SK-N-SH (cell line): ENCODE data around the gene WIPF2. TPM values are rescaled to one million over a fixed set of nuclear protein-coding genes. Genes with fewer than 3 reads are reported as not detected.
"Not testable (repeated sequence)": the region's sequence is repeated elsewhere in the genome, so short reads cannot be mapped to it uniquely, and the experiment has no call there.

Source experiments
- CTCF ChIA-PET: fragments of 300-600, 350-600 bp; formaldehyde crosslinking; extraction: SDS; loops from one replicate; lab custom pipeline; 2021; lab: Yijun Ruan, JAX
- POLR2A ChIA-PET: fragments of 350-600 bp; sonication (Branson Sonifier 250); formaldehyde crosslinking; extraction: SDS; loops from one replicate; lab custom pipeline; 2020; ENCODE audit warnings: antibody characterized with exemption, inconsistent platforms; lab: Yijun Ruan, JAX
- DNase-seq: peaks from one replicate; pipeline ENCODE4 v3.0.0; 2012
- H2AFZ ChIP-seq: fragments of 200-600 bp; sonication (generic); 2 replicates; pipeline ENCODE4 v1.8.1; 2016; ENCODE audit warnings: antibody characterized with exemption, mild to moderate bottlenecking, low read depth
- H3F3A ChIP-seq: fragments of 200-600 bp; sonication (generic); replicated peaks from 2 replicates; pipeline ENCODE3; 2016; ENCODE audit warnings: antibody characterized with exemption, mild to moderate bottlenecking; ENCODE audit not compliant: insufficient read depth
- H3K27ac ChIP-seq, 2 experiments: fragments of 200-500 bp in 1 of 2; fragments of 200-600 bp in 1 of 2; sonication (Bioruptor generic) in 1 of 2; sonication (generic), shearing (Covaris generic) in 1 of 2; 2 replicates each; pipeline versions ENCODE4 v1.5.1 to v1.6.1; 2014 to 2016; ENCODE audit warnings: low read depth in 2 of 2, inconsistent platforms in 1 of 2, low read length in 1 of 2, mild to moderate bottlenecking in 1 of 2, mixed read lengths in 1 of 2
- H3K27me3 ChIP-seq: fragments of 200-600 bp; sonication (generic), shearing (Covaris generic); 2 replicates; pipeline ENCODE4 v1.6.1; 2016; ENCODE audit warnings: mixed run types; ENCODE audit not compliant: insufficient read depth
- H3K36me3 ChIP-seq, 2 experiments: fragments of 200-500 bp in 1 of 2; fragments of 200-600 bp in 1 of 2; sonication (Bioruptor generic) in 1 of 2; sonication (generic) in 1 of 2; replicated peaks in 1 of 2; 2 replicates each; pipeline versions ENCODE3 to v1.5.1; 2014 to 2016; ENCODE audit warnings: low read length in 1 of 2, mild to moderate bottlenecking in 1 of 2; ENCODE audit not compliant: insufficient read depth in 2 of 2, control insufficient read depth in 1 of 2
- H3K4me1 ChIP-seq, 2 experiments: fragments of 200-500 bp in 1 of 2; fragments of 200-600 bp in 1 of 2; sonication (Bioruptor generic) in 1 of 2; sonication (generic), shearing (Covaris generic) in 1 of 2; 2 replicates each; pipeline versions ENCODE4 v1.5.1 to v1.6.1; 2014 to 2016; ENCODE audit warnings: low read depth in 1 of 2, low read length in 1 of 2, mixed run types in 1 of 2; ENCODE audit not compliant: insufficient read depth in 2 of 2, control insufficient read depth in 1 of 2
- H3K4me2 ChIP-seq: fragments of 200-600 bp; sonication (generic), shearing (Covaris generic); 2 replicates; pipeline ENCODE4 v1.6.1; 2017; ENCODE audit warnings: mixed run types
- H3K4me3 ChIP-seq, 2 experiments: fragments of 200-500 bp in 1 of 2; fragments of 200-600 bp in 1 of 2; sonication (Bioruptor generic) in 1 of 2; sonication (generic), shearing (Covaris generic) in 1 of 2; 2 replicates each; pipeline versions ENCODE4 v1.5.1 to v1.8.1; 2014 to 2016; ENCODE audit warnings: low read depth in 2 of 2, inconsistent platforms in 1 of 2, low read length in 1 of 2, mild to moderate bottlenecking in 1 of 2, mixed read lengths in 1 of 2, moderate library complexity in 1 of 2
- H3K79me2 ChIP-seq: fragments of 200-600 bp; sonication (generic); 2 replicates; pipeline ENCODE4 v1.8.1; 2017; ENCODE audit warnings: mild to moderate bottlenecking; ENCODE audit not compliant: insufficient read depth
- H3K9ac ChIP-seq: fragments of 200-600 bp; sonication (generic); 2 replicates; pipeline ENCODE4 v1.6.1; 2017; ENCODE audit warnings: mixed run types
- H3K9me2 ChIP-seq: fragments of 200-600 bp; sonication (generic); 2 replicates; pipeline ENCODE4 v1.6.1; 2017; ENCODE audit warnings: mixed run types
- H3K9me3 ChIP-seq: fragments of 200-600 bp; sonication (generic); 2 replicates; pipeline ENCODE4 v1.6.1; 2017; ENCODE audit warnings: mixed run types, mild to moderate bottlenecking, moderate library complexity
- H4K20me1 ChIP-seq: fragments of 200-600 bp; sonication (generic); 2 replicates; pipeline ENCODE4 v1.6.1; 2017; ENCODE audit warnings: mild to moderate bottlenecking, mixed run types; ENCODE audit not compliant: insufficient read depth
- CTCF ChIP-seq: fragments of 200-600 bp; sonication (generic); IDR thresholded peaks from 2 replicates; pipeline ENCODE4 v1.6.1; 2017; ENCODE audit warnings: antibody characterized with exemption, mild to moderate bottlenecking, moderate library complexity
- EZH2phosphoT487 ChIP-seq: fragments of 200-600 bp; sonication (generic); IDR thresholded peaks from 2 replicates; pipeline ENCODE4 v1.6.1; 2017; ENCODE audit warnings: low read depth, mixed run types, mild to moderate bottlenecking, antibody characterized with exemption, moderate library complexity, borderline replicate concordance
- FOXJ3 ChIP-seq: sonication (generic); formaldehyde crosslinking; IDR thresholded peaks from 2 replicates; pipeline ENCODE4 v1.5.1; 2020; ENCODE audit warnings: mild to moderate bottlenecking, missing genetic modification reagents
- GATA2 ChIP-seq: sonication (generic); formaldehyde crosslinking; IDR thresholded peaks from 2 replicates; pipeline ENCODE4 v1.5.0; 2020; ENCODE audit warnings: mild to moderate bottlenecking, missing genetic modification reagents
- JUND ChIP-seq: IDR thresholded peaks from 2 replicates; pipeline ENCODE4 v1.4.0; 2012
- MEF2A ChIP-seq: IDR thresholded peaks from 2 replicates; pipeline ENCODE4 v1.4.0; 2012; ENCODE audit warnings: low read depth, borderline replicate concordance
- NFIC ChIP-seq: IDR thresholded peaks from 2 replicates; pipeline ENCODE4 v1.4.0; 2012; ENCODE audit warnings: borderline replicate concordance
- RFX5 ChIP-seq: IDR thresholded peaks from 2 replicates; pipeline ENCODE4 v1.6.1; 2012; ENCODE audit warnings: mild to moderate bottlenecking, improper control_type of control experiment, low read length
- RXRA ChIP-seq: IDR thresholded peaks from 2 replicates; pipeline ENCODE4 v1.4.0; 2012; ENCODE audit warnings: low read depth, mild to moderate bottlenecking, borderline replicate concordance
- SIN3A ChIP-seq: IDR thresholded peaks from 2 replicates; pipeline ENCODE4 v1.6.1; 2012; ENCODE audit warnings: low read depth, mild to moderate bottlenecking, low read length, moderate library complexity, borderline replicate concordance
- SMC3 ChIP-seq: IDR thresholded peaks from 2 replicates; pipeline ENCODE4 v1.6.1; 2012; ENCODE audit warnings: low read depth, low read length, improper control_type of control experiment
- WGBS: methylation state at CpG from one replicate; pipeline ENCODE4 v1.1.6; 2017; ENCODE audit warnings: low lambda C conversion rate; 5-methylcytosine and 5-hydroxymethylcytosine counted together
- polyA plus RNA-seq, 3 experiments: library from polyadenylated mRNA; depleted of rRNA; stranded (reverse); fragments of >200 nt; gene quantifications; 2 replicates each; pipeline ENCODE4 v1.2.3, GENCODE V29; 2012
- TF ChIP-seq, protein P1 (sequence below): fragments of 150-350 bp; IDR thresholded peaks from 2 replicates; pipeline ENCODE4 v1.6.1; 2017; ENCODE audit warnings: antibody characterized with exemption, low read length, low read depth, borderline replicate concordance
- TF ChIP-seq, protein P2 (sequence below): IDR thresholded peaks from 2 replicates; pipeline ENCODE4 v1.4.0; 2012; ENCODE audit warnings: low read depth, borderline replicate concordance

The WIPF2 gene
- polyA plus RNA-seq, 1 of the 3 experiments (the other 2 are of a cell fraction) = 6.8 TPM

- no peak for TF ChIP-seq EZH2phosphoT487
- TF ChIP-seq GATA2 = no peak
Measured at GRCh38 chr17:40219594-40220338, 662 bp downstream of the WIPF2 start (continued).

- no peaks in the 10 kb centered on the region; a peak in 1 of 4 replicates for H3K4me1 ChIP-seq
- H3K9me3 ChIP-seq = no peaks in the 10 kb centered on the region
- ChIA-PET POLR2A (interaction anchor here (0.6 kb wide), 1 partner anchor 16 kb away, joined by 6 read pairs; no protein-coding TSS in a partner anchor), CTCF (no interaction called here)
- no peaks in the 10 kb centered on the region for H3K9me2 ChIP-seq
- H3K9ac ChIP-seq = no peak overlapping the region
- H3K4me3 ChIP-seq = no peak overlapping the region
- peaks cover 23% of the 10 kb centered on the region for H4K20me1 ChIP-seq
- TF ChIP-seq RXRA (no peak), CTCF (no peak), JUND (no peak), RFX5 (no peak), MEF2A (no peak), FOXJ3 (CRISPR knock-in tag) (no peak), SMC3 (no peak), SIN3A (no peak), NFIC (no peak)
- TF ChIP-seq, protein P1, sequence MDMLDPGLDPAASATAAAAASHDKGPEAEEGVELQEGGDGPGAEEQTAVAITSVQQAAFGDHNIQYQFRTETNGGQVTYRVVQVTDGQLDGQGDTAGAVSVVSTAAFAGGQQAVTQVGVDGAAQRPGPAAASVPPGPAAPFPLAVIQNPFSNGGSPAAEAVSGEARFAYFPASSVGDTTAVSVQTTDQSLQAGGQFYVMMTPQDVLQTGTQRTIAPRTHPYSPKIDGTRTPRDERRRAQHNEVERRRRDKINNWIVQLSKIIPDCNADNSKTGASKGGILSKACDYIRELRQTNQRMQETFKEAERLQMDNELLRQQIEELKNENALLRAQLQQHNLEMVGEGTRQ = no peak
- TF ChIP-seq, protein P2, sequence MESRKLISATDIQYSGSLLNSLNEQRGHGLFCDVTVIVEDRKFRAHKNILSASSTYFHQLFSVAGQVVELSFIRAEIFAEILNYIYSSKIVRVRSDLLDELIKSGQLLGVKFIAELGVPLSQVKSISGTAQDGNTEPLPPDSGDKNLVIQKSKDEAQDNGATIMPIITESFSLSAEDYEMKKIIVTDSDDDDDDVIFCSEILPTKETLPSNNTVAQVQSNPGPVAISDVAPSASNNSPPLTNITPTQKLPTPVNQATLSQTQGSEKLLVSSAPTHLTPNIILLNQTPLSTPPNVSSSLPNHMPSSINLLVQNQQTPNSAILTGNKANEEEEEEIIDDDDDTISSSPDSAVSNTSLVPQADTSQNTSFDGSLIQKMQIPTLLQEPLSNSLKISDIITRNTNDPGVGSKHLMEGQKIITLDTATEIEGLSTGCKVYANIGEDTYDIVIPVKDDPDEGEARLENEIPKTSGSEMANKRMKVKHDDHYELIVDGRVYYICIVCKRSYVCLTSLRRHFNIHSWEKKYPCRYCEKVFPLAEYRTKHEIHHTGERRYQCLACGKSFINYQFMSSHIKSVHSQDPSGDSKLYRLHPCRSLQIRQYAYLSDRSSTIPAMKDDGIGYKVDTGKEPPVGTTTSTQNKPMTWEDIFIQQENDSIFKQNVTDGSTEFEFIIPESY = no peak
- 88% methylated on average over 5 of the region's 5 CpGs for WGBS
- H2AFZ ChIP-seq = no peak overlapping the region
- no peak for DNase-seq
- H3K27me3 ChIP-seq = no peaks in the 10 kb centered on the region
- H3K4me2 ChIP-seq = no peak overlapping the region
- H3F3A ChIP-seq = peaks cover 9% of the 10 kb centered on the region
- peaks cover 0 to 6% of the 10 kb centered on the region in 2 experiments for H3K36me3 ChIP-seq
- peaks cover 92% of the 10 kb centered on the region for H3K79me2 ChIP-seq
- H3K27ac ChIP-seq = 0 out of 4 replicates have a peak overlapping the region, but pooled peaks of 1 of the 2 experiments have one; percentile 1
Measured at GRCh38 chr17:40224718-40225550, 5.8 kb downstream of the WIPF2 start.

GRCh38 chr17:40229146-40229545 lies 10.0 kb downstream of the WIPF2 start:
- H3K36me3 ChIP-seq = peaks cover 2 to 22% of the 10 kb centered on the region in 2 experiments
- H3K9ac ChIP-seq, H3K9me2 ChIP-seq, H2AFZ ChIP-seq, H3K4me2 ChIP-seq, H3K4me1 ChIP-seq, H3K27ac ChIP-seq, H3K27me3 ChIP-seq, H3K4me3 ChIP-seq, POLR2A ChIA-PET, H3F3A ChIP-seq, DNase-seq, H3K9me3 ChIP-seq: not testable (repeated sequence)
- H3K79me2 ChIP-seq = peaks cover 98% of the 10 kb centered on the region
- CTCF ChIA-PET = interaction anchor here (1.2 kb wide), 1 partner anchor 37 kb away, joined by 3 read pairs; no protein-coding TSS in a partner anchor
- H4K20me1 ChIP-seq = peaks cover 31% of the 10 kb centered on the region
- WGBS = 96% methylated on average over 14 of the region's 14 CpGs
